Transverse colon (tissue), 4 donors: ENCODE data around the gene RIT1.

Experiments
- CTCF ChIP-seq, 5 experiments: fragments of 200-600 bp in 3 of 5; fragments of 450-650 bp in 2 of 5; sonication (generic) in 3 of 5; IDR thresholded peaks; 1 replicate in 2 of 5; 2 replicates in 3 of 5; pipeline ENCODE4 v1.5.1; 2016 to 2017; ENCODE audit warnings: antibody characterized with exemption in 5 of 5, inconsistent platforms in 3 of 5, mild to moderate bottlenecking in 2 of 5, moderate library complexity in 1 of 5
- POLR2A ChIP-seq: fragments of 450-650 bp; IDR thresholded peaks from one replicate; pipeline ENCODE4 v1.6.1; 2016; ENCODE audit warnings: antibody characterized with exemption, mild to moderate bottlenecking, moderate library complexity
- POLR2AphosphoS5 ChIP-seq, 3 donors: sonication (generic); formaldehyde crosslinking; IDR thresholded peaks; one replicate each; pipeline ENCODE4 v1.6.1; 2016; ENCODE audit warnings: antibody characterized with exemption in 3 of 3

GRCh38 chr1:155880950-155881349, 30.2 kb downstream of the RIT1 start:
- TF ChIP-seq CTCF (IDR thresholded peaks at IDR 0.05) (no peak), POLR2AphosphoS5 (IDR thresholded peaks at IDR 0.05) (no peak), POLR2A (no peak)
